ENCODE data around the gene FLNB.

DNA sequence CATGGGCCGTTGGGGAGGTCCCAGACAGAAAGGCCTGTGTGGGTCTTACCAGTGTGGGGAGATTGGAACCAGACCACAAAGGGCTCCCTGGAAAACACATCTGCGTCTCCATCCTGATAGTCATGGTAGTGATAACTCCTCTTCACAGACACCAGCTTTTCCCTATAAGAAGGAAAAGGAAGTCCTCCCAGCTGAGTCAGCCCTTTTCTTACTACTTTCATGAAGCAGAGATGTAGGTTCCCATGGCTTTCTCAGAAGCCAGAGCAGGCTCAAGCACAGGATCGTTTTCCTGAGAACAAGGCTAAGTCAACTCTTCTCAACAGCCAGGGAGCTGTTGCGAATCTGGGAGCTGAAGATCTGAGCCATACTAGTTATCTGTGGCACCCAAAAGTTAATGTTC lies 196.5 kb downstream of the FLNB start:
- TF ChIP-seq TEAD4 (IDR thresholded peaks at IDR 0.05) (no peak), ZBTB7A (IDR thresholded peaks at IDR 0.05; ENCODE audit: low read depth) (no peak), EP300 (IDR thresholded peaks at IDR 0.05; ENCODE audit: borderline replicate concordance) (no peak), NFIC (IDR thresholded peaks at IDR 0.05) (no peak), MAX (IDR thresholded peaks at IDR 0.05) (no peak), CREB1 (IDR thresholded peaks at IDR 0.05; ENCODE audit: low read depth) (no peak), YY1 (IDR thresholded peaks at IDR 0.05; ENCODE audit: low read depth) (no peak), TAF1 (IDR thresholded peaks at IDR 0.05; ENCODE audit: low read depth) (no peak), FOXM1 (IDR thresholded peaks at IDR 0.05; ENCODE audit: borderline replicate concordance, low read depth) (no peak), RAD21 (IDR thresholded peaks at IDR 0.05; ENCODE audit: low read depth) (no peak)
- TF ChIP-seq, protein P1, sequence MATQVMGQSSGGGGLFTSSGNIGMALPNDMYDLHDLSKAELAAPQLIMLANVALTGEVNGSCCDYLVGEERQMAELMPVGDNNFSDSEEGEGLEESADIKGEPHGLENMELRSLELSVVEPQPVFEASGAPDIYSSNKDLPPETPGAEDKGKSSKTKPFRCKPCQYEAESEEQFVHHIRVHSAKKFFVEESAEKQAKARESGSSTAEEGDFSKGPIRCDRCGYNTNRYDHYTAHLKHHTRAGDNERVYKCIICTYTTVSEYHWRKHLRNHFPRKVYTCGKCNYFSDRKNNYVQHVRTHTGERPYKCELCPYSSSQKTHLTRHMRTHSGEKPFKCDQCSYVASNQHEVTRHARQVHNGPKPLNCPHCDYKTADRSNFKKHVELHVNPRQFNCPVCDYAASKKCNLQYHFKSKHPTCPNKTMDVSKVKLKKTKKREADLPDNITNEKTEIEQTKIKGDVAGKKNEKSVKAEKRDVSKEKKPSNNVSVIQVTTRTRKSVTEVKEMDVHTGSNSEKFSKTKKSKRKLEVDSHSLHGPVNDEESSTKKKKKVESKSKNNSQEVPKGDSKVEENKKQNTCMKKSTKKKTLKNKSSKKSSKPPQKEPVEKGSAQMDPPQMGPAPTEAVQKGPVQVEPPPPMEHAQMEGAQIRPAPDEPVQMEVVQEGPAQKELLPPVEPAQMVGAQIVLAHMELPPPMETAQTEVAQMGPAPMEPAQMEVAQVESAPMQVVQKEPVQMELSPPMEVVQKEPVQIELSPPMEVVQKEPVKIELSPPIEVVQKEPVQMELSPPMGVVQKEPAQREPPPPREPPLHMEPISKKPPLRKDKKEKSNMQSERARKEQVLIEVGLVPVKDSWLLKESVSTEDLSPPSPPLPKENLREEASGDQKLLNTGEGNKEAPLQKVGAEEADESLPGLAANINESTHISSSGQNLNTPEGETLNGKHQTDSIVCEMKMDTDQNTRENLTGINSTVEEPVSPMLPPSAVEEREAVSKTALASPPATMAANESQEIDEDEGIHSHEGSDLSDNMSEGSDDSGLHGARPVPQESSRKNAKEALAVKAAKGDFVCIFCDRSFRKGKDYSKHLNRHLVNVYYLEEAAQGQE (IDR thresholded peaks at IDR 0.05; ENCODE audit: low read depth), result no peak

Data from Ishikawa (cell line).